HepG2 (cell line): ENCODE results near the gene ZBP1. TPM values are rescaled to one million over a fixed set of nuclear protein-coding genes. Genes with fewer than 3 reads are reported as not detected.

Experiments used
- DPF2 ChIP-seq: sonication (generic); formaldehyde crosslinking; IDR thresholded peaks from 2 replicates; pipeline ENCODE4 v1.4.0; 2020; ENCODE audit warnings: mild to moderate bottlenecking, low read depth, missing genetic modification reagents, borderline replicate concordance
- EZH2 ChIP-seq: conservative IDR thresholded peaks from 2 replicates; pipeline ENCODE4 v1.6.1; 2012; ENCODE audit warnings: mild to moderate bottlenecking, low read depth, low read length, moderate library complexity
- HDAC6 ChIP-seq: fragments of 200-600 bp; sonication (generic); IDR thresholded peaks from 2 replicates; pipeline ENCODE4 v1.7.0; 2017; ENCODE audit warnings: mild to moderate bottlenecking, antibody characterized with exemption, low read length, low read depth
- HOXA7 ChIP-seq: sonication (generic); formaldehyde crosslinking; IDR thresholded peaks from 2 replicates; pipeline ENCODE4 v1.8.1; 2022; ENCODE audit warnings: mild to moderate bottlenecking, missing genetic modification reagents, moderate library complexity
- JUND ChIP-seq: sonication (generic); formaldehyde crosslinking; IDR thresholded peaks from 2 replicates; pipeline ENCODE4 v1.8.0; 2022; ENCODE audit warnings: mild to moderate bottlenecking, missing genetic modification reagents
- KLF16 ChIP-seq, 2 experiments: sonication (generic) in 1 of 2; formaldehyde crosslinking in 1 of 2; IDR thresholded peaks; 2 replicates each; pipeline versions ENCODE4 v1.6.1 to v1.8.0; 2016 to 2023; ENCODE audit warnings: missing genetic modification reagents in 2 of 2, missing compliant biosample characterization in 1 of 2
- MAZ ChIP-seq, 2 experiments: sonication (generic) in 1 of 2; formaldehyde crosslinking in 1 of 2; IDR thresholded peaks; 2 replicates each; pipeline versions ENCODE4 v1.5.0 to v1.6.1; 2012 to 2020; ENCODE audit warnings: low read depth in 2 of 2, mild to moderate bottlenecking in 2 of 2, borderline replicate concordance in 1 of 2, improper control_type of control experiment in 1 of 2, low read length in 1 of 2, missing genetic modification reagents in 1 of 2, moderate library complexity in 1 of 2
- NR3C1 ChIP-seq: sonication (generic); formaldehyde crosslinking; IDR thresholded peaks from 2 replicates; pipeline ENCODE4 v1.4.0; 2020; ENCODE audit warnings: missing genetic modification reagents
- RFXANK ChIP-seq: IDR thresholded peaks from 2 replicates; pipeline ENCODE4 v1.6.1; 2016
- ZEB1 ChIP-seq: IDR thresholded peaks from 2 replicates; pipeline ENCODE4 v1.6.1; 2012; ENCODE audit warnings: mild to moderate bottlenecking, low read depth, inconsistent platforms; ENCODE audit not compliant: insufficient replicate concordance
- ZFP90 ChIP-seq: sonication (generic); formaldehyde crosslinking; IDR thresholded peaks from 2 replicates; pipeline ENCODE4 v1.8.0; 2022; ENCODE audit warnings: missing genetic modification reagents, mild to moderate bottlenecking, inconsistent platforms, borderline replicate concordance
- ZNF235 ChIP-seq: sonication (generic); formaldehyde crosslinking; IDR thresholded peaks from 2 replicates; pipeline ENCODE4 v1.8.1; 2023; ENCODE audit warnings: mild to moderate bottlenecking, missing genetic modification reagents, borderline replicate concordance
- ZNF432 ChIP-seq: sonication (generic); formaldehyde crosslinking; IDR thresholded peaks from 2 replicates; pipeline ENCODE4 v1.5.0; 2020; ENCODE audit warnings: missing genetic modification reagents, mild to moderate bottlenecking, borderline replicate concordance
- ZNF703 ChIP-seq: sonication (generic); formaldehyde crosslinking; IDR thresholded peaks from 2 replicates; pipeline ENCODE4 v1.5.1; 2020; ENCODE audit warnings: missing genetic modification reagents, mild to moderate bottlenecking, moderate library complexity, borderline replicate concordance
- ZNF737 ChIP-seq: sonication (generic); formaldehyde crosslinking; IDR thresholded peaks from 2 replicates; pipeline ENCODE4 v1.5.0; 2020; ENCODE audit warnings: missing genetic modification reagents, mild to moderate bottlenecking, borderline replicate concordance
- polyA plus RNA-seq, 8 experiments: library from polyadenylated mRNA; depleted of rRNA in 3 of 8; stranded (reverse) in 7 of 8; unstranded in 1 of 8; fragments of >200 nt; fragmentation: Illumina TruSeq in 4 of 8; extraction: Trizol in 4 of 8; gene quantifications; 2 replicates each; pipeline versions ENCODE4 v1.2.1 to v1.2.3, GENCODE V29; 2011 to 2016; ENCODE audit warnings: low read depth in 4 of 8, missing spikeins in 1 of 8, mixed read lengths in 1 of 8; ENCODE audit not compliant: insufficient read depth in 1 of 8
- total RNA-seq, 5 experiments: library from RNA; depleted of rRNA; stranded (reverse); fragments of >200 nt; fragmentation: Illumina TruSeq; extraction: Trizol; gene quantifications; 2 replicates each; pipeline ENCODE4 v1.2.3, GENCODE V29; 2016; ENCODE audit warnings: low read depth in 1 of 5
- TF ChIP-seq, protein P1 (sequence below), 2 experiments: IDR thresholded peaks; 2 replicates each; pipeline ENCODE4 v1.6.1; 2011 to 2012; ENCODE audit warnings: low read length in 2 of 2, borderline replicate concordance in 1 of 2, low read depth in 1 of 2, mild to moderate bottlenecking in 1 of 2, moderate library complexity in 1 of 2
- TF ChIP-seq, protein P2 (sequence below): fragments of 450-650 bp; IDR thresholded peaks from 2 replicates; pipeline ENCODE4 v1.6.1; 2016
- TF ChIP-seq, protein P3 (sequence below): sonication (generic); formaldehyde crosslinking; IDR thresholded peaks from 2 replicates; pipeline ENCODE4 v1.4.0; 2020; ENCODE audit warnings: missing genetic modification reagents, borderline replicate concordance

Gene ZBP1
- total and polyA plus RNA-seq, 2 of the 13 experiments (the other 11 are each of a cell fraction or from before 2014, with no cell fraction given): not detected

DNA sequence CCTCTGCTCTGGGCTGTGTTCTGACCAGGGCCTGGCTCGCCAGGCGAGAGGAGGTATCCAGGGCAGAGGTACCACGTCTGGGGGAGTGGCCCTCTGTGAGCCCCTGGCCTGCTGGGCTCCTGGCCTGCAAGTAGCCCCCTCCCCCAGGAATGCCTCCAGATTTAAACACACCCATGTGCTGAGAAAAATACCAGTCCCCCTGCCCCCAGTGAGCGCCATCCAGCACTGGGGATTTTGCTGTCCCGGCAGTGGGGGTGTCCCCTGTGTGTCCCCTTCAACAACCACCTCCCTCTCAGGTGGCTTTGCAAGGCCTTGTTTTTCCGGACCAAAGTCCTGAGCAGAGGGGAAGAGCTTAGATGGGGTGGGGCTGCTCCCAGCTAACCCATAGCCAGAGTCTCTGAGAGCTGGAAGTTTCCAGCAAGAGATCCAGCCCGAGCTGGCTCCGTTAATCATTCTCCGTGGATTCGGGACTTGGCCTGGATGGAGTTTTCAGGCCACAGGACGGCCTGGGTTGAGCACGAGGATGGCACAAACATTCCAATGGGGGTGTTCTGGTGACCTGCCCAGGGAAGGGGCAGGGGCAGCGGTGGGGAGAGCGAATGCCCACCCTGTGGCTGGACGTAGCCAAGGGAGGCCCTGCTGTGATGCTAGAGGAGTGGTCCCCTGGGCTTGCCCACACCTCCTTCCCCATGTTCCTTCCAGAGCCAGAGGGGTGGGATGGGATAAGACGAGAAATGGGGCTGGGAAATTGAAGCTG lies 30.3 kb downstream of the ZBP1 start (continued):
- TF ChIP-seq, protein P1, sequence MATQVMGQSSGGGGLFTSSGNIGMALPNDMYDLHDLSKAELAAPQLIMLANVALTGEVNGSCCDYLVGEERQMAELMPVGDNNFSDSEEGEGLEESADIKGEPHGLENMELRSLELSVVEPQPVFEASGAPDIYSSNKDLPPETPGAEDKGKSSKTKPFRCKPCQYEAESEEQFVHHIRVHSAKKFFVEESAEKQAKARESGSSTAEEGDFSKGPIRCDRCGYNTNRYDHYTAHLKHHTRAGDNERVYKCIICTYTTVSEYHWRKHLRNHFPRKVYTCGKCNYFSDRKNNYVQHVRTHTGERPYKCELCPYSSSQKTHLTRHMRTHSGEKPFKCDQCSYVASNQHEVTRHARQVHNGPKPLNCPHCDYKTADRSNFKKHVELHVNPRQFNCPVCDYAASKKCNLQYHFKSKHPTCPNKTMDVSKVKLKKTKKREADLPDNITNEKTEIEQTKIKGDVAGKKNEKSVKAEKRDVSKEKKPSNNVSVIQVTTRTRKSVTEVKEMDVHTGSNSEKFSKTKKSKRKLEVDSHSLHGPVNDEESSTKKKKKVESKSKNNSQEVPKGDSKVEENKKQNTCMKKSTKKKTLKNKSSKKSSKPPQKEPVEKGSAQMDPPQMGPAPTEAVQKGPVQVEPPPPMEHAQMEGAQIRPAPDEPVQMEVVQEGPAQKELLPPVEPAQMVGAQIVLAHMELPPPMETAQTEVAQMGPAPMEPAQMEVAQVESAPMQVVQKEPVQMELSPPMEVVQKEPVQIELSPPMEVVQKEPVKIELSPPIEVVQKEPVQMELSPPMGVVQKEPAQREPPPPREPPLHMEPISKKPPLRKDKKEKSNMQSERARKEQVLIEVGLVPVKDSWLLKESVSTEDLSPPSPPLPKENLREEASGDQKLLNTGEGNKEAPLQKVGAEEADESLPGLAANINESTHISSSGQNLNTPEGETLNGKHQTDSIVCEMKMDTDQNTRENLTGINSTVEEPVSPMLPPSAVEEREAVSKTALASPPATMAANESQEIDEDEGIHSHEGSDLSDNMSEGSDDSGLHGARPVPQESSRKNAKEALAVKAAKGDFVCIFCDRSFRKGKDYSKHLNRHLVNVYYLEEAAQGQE (IDR thresholded peaks at IDR 0.05; ENCODE audit: borderline replicate concordance in 1 of 2, low read depth in 1 of 2, low read length in 2 of 2): no peak
- no peak for TF ChIP-seq ZNF737
- no peak for TF ChIP-seq ZFP90 (CRISPR knock-in tag)
- peak; percentile 56; the same call in 1 of the 2 replicates for TF ChIP-seq MAZ (IDR thresholded peaks at IDR 0.05; ENCODE audit: borderline replicate concordance, low read depth, low read length)
- TF ChIP-seq MAZ (CRISPR knock-in tag; IDR thresholded peaks at IDR 0.05; ENCODE audit: low read depth): 0 out of 2 replicates have a peak, but pooled peaks have one; percentile 53
- TF ChIP-seq HOXA7 (CRISPR knock-in tag): peak; percentile 11; the same call in 1 of the 2 replicates
- no peak for TF ChIP-seq ZNF432 (CRISPR knock-in tag)
- TF ChIP-seq KLF16 (CRISPR knock-in tag; IDR thresholded peaks at IDR 0.05): peak in 1 of 2 experiments; percentile 75; a peak in 1 of 4 replicates
- no peak; the same call in 1 of the 2 replicates for TF ChIP-seq ZNF235
- TF ChIP-seq RFXANK (CRISPR knock-in tag): no peak
- 0 out of 2 replicates have a peak, but pooled peaks have one; percentile 70 for TF ChIP-seq DPF2 (CRISPR knock-in tag)
- TF ChIP-seq ZEB1: peak; percentile 57
- no peak for TF ChIP-seq NR3C1
- peak; percentile 46; the same call in 1 of the 2 replicates for TF ChIP-seq JUND
- no peak for TF ChIP-seq ZNF703 (CRISPR knock-in tag)
- TF ChIP-seq, protein P2, sequence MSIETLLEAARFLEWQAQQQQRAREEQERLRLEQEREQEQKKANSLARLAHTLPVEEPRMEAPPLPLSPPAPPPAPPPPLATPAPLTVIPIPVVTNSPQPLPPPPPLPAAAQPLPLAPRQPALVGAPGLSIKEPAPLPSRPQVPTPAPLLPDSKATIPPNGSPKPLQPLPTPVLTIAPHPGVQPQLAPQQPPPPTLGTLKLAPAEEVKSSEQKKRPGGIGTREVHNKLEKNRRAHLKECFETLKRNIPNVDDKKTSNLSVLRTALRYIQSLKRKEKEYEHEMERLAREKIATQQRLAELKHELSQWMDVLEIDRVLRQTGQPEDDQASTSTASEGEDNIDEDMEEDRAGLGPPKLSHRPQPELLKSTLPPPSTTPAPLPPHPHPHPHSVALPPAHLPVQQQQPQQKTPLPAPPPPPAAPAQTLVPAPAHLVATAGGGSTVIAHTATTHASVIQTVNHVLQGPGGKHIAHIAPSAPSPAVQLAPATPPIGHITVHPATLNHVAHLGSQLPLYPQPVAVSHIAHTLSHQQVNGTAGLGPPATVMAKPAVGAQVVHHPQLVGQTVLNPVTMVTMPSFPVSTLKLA: no peak
- no peak for TF ChIP-seq HDAC6
- TF ChIP-seq EZH2: no peak
- TF ChIP-seq, protein P3, sequence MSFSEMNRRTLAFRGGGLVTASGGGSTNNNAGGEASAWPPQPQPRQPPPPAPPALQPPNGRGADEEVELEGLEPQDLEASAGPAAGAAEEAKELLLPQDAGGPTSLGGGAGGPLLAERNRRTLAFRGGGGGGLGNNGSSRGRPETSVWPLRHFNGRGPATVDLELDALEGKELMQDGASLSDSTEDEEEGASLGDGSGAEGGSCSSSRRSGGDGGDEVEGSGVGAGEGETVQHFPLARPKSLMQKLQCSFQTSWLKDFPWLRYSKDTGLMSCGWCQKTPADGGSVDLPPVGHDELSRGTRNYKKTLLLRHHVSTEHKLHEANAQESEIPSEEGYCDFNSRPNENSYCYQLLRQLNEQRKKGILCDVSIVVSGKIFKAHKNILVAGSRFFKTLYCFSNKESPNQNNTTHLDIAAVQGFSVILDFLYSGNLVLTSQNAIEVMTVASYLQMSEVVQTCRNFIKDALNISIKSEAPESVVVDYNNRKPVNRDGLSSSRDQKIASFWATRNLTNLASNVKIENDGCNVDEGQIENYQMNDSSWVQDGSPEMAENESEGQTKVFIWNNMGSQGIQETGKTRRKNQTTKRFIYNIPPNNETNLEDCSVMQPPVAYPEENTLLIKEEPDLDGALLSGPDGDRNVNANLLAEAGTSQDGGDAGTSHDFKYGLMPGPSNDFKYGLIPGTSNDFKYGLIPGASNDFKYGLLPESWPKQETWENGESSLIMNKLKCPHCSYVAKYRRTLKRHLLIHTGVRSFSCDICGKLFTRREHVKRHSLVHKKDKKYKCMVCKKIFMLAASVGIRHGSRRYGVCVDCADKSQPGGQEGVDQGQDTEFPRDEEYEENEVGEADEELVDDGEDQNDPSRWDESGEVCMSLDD: no peak
